GM21528 (cell line): ENCODE measurements around the gene SCN2B.

ENCODE experiments used
- ATAC-seq: cut with Tn5 transposase; IDR thresholded peaks from one replicate; pipeline ENCODE4 v1.9.1; 2021; ENCODE audit warnings: mild to moderate bottlenecking, moderate library complexity; ENCODE audit not compliant: unreplicated experiment, low FRiP score

The SCN2B gene

GRCh38 chr11:118175993-118176777, at the start of gene SCN2B:
Gene SCN2B (minus strand): TSS chr11:118176639. CDS start chr11:118176431, 208 bp downstream.
- no peak for ATAC-seq

GRCh38 chr11:118224511-118225188, 48.2 kb upstream of the SCN2B start, which contains the start of gene JAML:
Gene JAML (minus strand): TSS chr11:118225011. CDS start chr11:118214866, 10,145 bp downstream.
- no peak for ATAC-seq

- ATAC-seq: no peak
These were observed 47.6 kb upstream of the SCN2B start for GRCh38 chr11:118223992-118224391.

GRCh38 chr11:118223570-118223969, 47.1 kb upstream of the SCN2B start:
- ATAC-seq: no peak

- ATAC-seq: no peak
These were observed 46.0 kb upstream of the SCN2B start for GRCh38 chr11:118222437-118222836.

- no peak for ATAC-seq
These were observed 45.0 kb upstream of the SCN2B start for GRCh38 chr11:118221419-118221818.

- no peak for ATAC-seq
These were observed 43.3 kb upstream of the SCN2B start for GRCh38 chr11:118219732-118220131.

GRCh38 chr11:118219244-118219643, 42.8 kb upstream of the SCN2B start:
- no peak for ATAC-seq

GRCh38 chr11:118217575-118217974, 41.1 kb upstream of the SCN2B start:
- no peak for ATAC-seq

GRCh38 chr11:118216621-118217481, 40.4 kb upstream of the SCN2B start:
- no peak for ATAC-seq

GRCh38 chr11:118215765-118216164, 39.3 kb upstream of the SCN2B start:
- ATAC-seq: no peak

- ATAC-seq: no peak
These were observed 38.8 kb upstream of the SCN2B start for GRCh38 chr11:118215262-118215661.

- no peak for ATAC-seq
These were observed 37.9 kb upstream of the SCN2B start for GRCh38 chr11:118214210-118214914.

GRCh38 chr11:118213781-118214180, 37.3 kb upstream of the SCN2B start:
- no peak for ATAC-seq

- no peak for ATAC-seq
These were observed 36.8 kb upstream of the SCN2B start for GRCh38 chr11:118213201-118213600.

GRCh38 chr11:118212781-118213191, 36.3 kb upstream of the SCN2B start:
- no peak for ATAC-seq

GRCh38 chr11:118212131-118212725, 35.8 kb upstream of the SCN2B start:
- ATAC-seq: no peak

GRCh38 chr11:118211006-118211405, 34.6 kb upstream of the SCN2B start:
- no peak for ATAC-seq

- no peak for ATAC-seq
These were observed 33.9 kb upstream of the SCN2B start for GRCh38 chr11:118210323-118210722.

GRCh38 chr11:118209033-118209432, 32.6 kb upstream of the SCN2B start:
- ATAC-seq: no peak
